CD4-positive, alpha-beta T cell (primary cell): Measurements from ENCODE around the gene IBA57. TPM values are rescaled to one million over a fixed set of nuclear protein-coding genes. Genes with fewer than 3 reads are reported as not detected.
"Not testable (repeated sequence)": the region's sequence is repeated elsewhere in the genome, so short reads cannot be mapped to it uniquely, and the experiment has no call there.

Experiments
- ATAC-seq: fragments of 200-7000 bp; cut with Tn5 transposase; one replicate; pipeline ENCODE4 v1.10.0; 2022; ENCODE audit warnings: mild to moderate bottlenecking; ENCODE audit not compliant: poor library complexity
- CTCF ChIA-PET: fragments of 350-600 bp; sonication (Branson Sonifier 250); formaldehyde crosslinking; loops from one replicate; lab custom pipeline; 2021; ENCODE audit warnings: antibody characterized with exemption, inconsistent platforms; lab: Charles Lee
- POLR2A ChIA-PET: fragments of 350-600 bp; sonication (Branson Sonifier 250); formaldehyde crosslinking; loops from one replicate; lab custom pipeline; 2021; ENCODE audit warnings: antibody characterized with exemption, inconsistent platforms; lab: Charles Lee
- DNase-seq, 14 experiments: peaks; one replicate each; pipeline ENCODE4 v3.0.0-alpha.2; 2013 to 2020; ENCODE audit warnings: mixed read lengths in 2 of 14
- H3K27ac ChIP-seq, 2 donors: one replicate each; pipeline versions ENCODE4 v1.5.1 to v1.7.0; 2013; ENCODE audit warnings: low read length in 2 of 2, low read depth in 1 of 2, mild to moderate bottlenecking in 1 of 2
- H3K27me3 ChIP-seq, 2 experiments: 1 replicate in 1 of 2; 2 replicates in 1 of 2; pipeline versions ENCODE4 v1.6.1 to v1.7.0; 2013; ENCODE audit warnings: low read length in 2 of 2, control low read depth in 1 of 2, mild to moderate bottlenecking in 1 of 2, moderate library complexity in 1 of 2; ENCODE audit not compliant: insufficient read depth in 2 of 2, control insufficient read depth in 1 of 2
- H3K36me3 ChIP-seq: one replicate; pipeline ENCODE4 v1.6.1; 2013; ENCODE audit warnings: low read length, control low read depth; ENCODE audit not compliant: insufficient read depth
- H3K4me1 ChIP-seq: one replicate; pipeline ENCODE4 v1.6.1; 2013; ENCODE audit warnings: low read length, control low read depth; ENCODE audit not compliant: insufficient read depth
- H3K4me3 ChIP-seq: one replicate; pipeline ENCODE4 v1.5.1; 2013; ENCODE audit warnings: mild to moderate bottlenecking, low read length, moderate library complexity
- H3K9me3 ChIP-seq, 2 experiments: 1 replicate in 1 of 2; 2 replicates in 1 of 2; pipeline versions ENCODE4 v1.6.1 to v1.7.0; 2013; ENCODE audit warnings: low read length in 2 of 2, mild to moderate bottlenecking in 2 of 2, control low read depth in 1 of 2, moderate library complexity in 1 of 2; ENCODE audit not compliant: control insufficient read depth in 1 of 2, insufficient read depth in 1 of 2
- H3K27ac Mint-ChIP-seq: one replicate; pipeline ENCODE4 v1.8.0; 2020; ENCODE audit warnings: mixed read lengths
- H3K27me3 Mint-ChIP-seq: one replicate; pipeline ENCODE4 v1.8.0; 2021; ENCODE audit warnings: mixed read lengths
- H3K36me3 Mint-ChIP-seq: one replicate; pipeline ENCODE4 v1.8.0; 2021; ENCODE audit warnings: low read depth, mixed read lengths
- H3K4me1 Mint-ChIP-seq: one replicate; pipeline ENCODE4 v1.8.0; 2021; ENCODE audit warnings: low read depth, mixed read lengths
- H3K4me3 Mint-ChIP-seq: one replicate; pipeline ENCODE4 v1.8.0; 2020; ENCODE audit warnings: mild to moderate bottlenecking, mixed read lengths
- H3K9me3 Mint-ChIP-seq: one replicate; pipeline ENCODE4 v1.8.0; 2020; ENCODE audit warnings: mixed read lengths
- CTCF ChIP-seq: fragments of 200-600 bp; IDR thresholded peaks from one replicate; pipeline ENCODE4 v1.8.0; 2022; ENCODE audit warnings: antibody characterized with exemption, mild to moderate bottlenecking
- intact Hi-C, 2 experiments: fragments of 100-400 bp; cut with DNase I in 1 of 2; cut with micrococcal nuclease in 1 of 2; formaldehyde crosslinking; loops; one replicate each; pipeline versions ENCODE4 v1.15.1 to v1.9.0; 2023 to 2025; cut with DNase I, micrococcal nuclease
- total RNA-seq, 174 experiments: library from RNA in 2 of 174; stranded (reverse) in 2 of 174; gene quantifications; one replicate each; pipeline ENCODE4 v1.2.3 and lab custom pipeline; 2021 to 2026

IBA57 gene
- total RNA-seq, 2 experiments from 2014 or later: 19.7 to 19.9 TPM

DNA sequence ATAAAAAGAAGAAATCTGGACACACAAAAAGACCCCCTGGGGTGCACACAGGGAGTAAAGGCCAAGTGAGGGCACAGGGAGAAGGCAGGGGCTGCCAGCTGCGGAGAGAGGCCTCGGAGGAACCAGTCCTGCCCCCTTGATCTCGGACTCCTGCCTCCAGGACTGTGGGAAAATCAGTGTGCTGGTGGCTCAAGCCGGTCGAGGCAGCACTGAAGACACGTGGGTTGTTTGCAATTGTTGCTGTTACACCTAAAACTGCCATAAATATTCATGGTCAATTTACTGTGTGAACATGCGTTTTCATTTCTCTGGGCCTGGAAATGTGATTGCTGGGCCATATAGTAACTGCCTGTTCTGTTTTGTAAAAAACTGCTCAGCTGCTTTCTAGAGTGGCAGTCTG, 18.5 kb downstream of the IBA57 start:
- peaks cover 24% of the 10 kb centered on the region for H3K4me1 Mint-ChIP-seq
- ATAC-seq: no peak
- no peaks in the 10 kb centered on the region for H3K9me3 ChIP-seq
- DNase-seq: no peak
- TF ChIP-seq CTCF: no peak
- peaks cover 6% of the 10 kb centered on the region for H3K36me3 Mint-ChIP-seq
- peaks cover 24% of the 10 kb centered on the region for H3K4me1 ChIP-seq
- ChIA-PET CTCF (no interaction called here), POLR2A (no interaction called here)
- no peak overlapping the region for H3K4me3 ChIP-seq
- no peak overlapping the region for H3K27ac Mint-ChIP-seq
- no peak overlapping the region for H3K27ac ChIP-seq
- H3K9me3 Mint-ChIP-seq: no peaks in the 10 kb centered on the region
- no peaks in the 10 kb centered on the region for H3K27me3 ChIP-seq
- no peaks in the 10 kb centered on the region for H3K36me3 ChIP-seq
- intact Hi-C loops: no loop called here
- no peak overlapping the region for H3K4me3 Mint-ChIP-seq
- no peaks in the 10 kb centered on the region for H3K27me3 Mint-ChIP-seq

DNA sequence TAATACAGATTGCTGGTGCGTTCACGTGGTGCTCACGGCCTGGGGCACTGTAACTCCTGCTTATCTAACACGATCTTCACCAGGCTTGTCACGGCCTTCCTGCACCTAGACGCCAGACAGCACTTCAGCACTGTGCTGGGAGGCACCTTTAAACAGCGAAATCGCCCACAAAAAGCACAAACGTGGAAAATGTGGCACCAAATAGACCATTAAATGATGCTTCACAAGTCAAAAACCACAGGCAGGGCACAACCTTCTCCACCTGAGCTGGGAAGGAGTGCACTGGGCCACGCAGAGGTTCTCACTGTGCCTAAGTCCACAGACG, 20.0 kb downstream of the IBA57 start:
- Mint-ChIP-seq H3K4me3 (peak overlapping the region; percentile 48), H3K4me1 (peaks cover 24% of the 10 kb centered on the region)

GRCh38 chr1:228188249-228188648, 22.6 kb downstream of the IBA57 start:
- H3K36me3 Mint-ChIP-seq, intact Hi-C loops, H3K27me3 ChIP-seq, H3K9me3 ChIP-seq, H3K36me3 ChIP-seq, DNase-seq, POLR2A ChIA-PET, CTCF ChIA-PET, ATAC-seq, H3K4me3 Mint-ChIP-seq, H3K4me3 ChIP-seq, H3K27me3 Mint-ChIP-seq, H3K9me3 Mint-ChIP-seq, H3K27ac ChIP-seq: not testable (repeated sequence)
- peaks cover 33% of the 10 kb centered on the region for H3K4me1 ChIP-seq
- Mint-ChIP-seq H3K4me1 (peaks cover 24% of the 10 kb centered on the region), H3K27ac (peak overlapping the region; percentile 21)

More for the DNA sequence above, 20.0 kb downstream of the IBA57 start:
- H3K27ac ChIP-seq: peak overlapping the region in 1 of 2 donors; percentile 59
- H3K36me3 Mint-ChIP-seq: peaks cover 6% of the 10 kb centered on the region
- POLR2A ChIA-PET: interaction anchor here (0.6 kb wide), 1 partner anchor 221 kb away, joined by 4 read pairs; the partner anchor contains the start of gene TRIM11
- H3K4me1 ChIP-seq: peaks cover 33% of the 10 kb centered on the region
- no peaks in the 10 kb centered on the region for H3K9me3 Mint-ChIP-seq
- no peaks in the 10 kb centered on the region for H3K27me3 ChIP-seq
- ATAC-seq (peak; percentile 89), DNase-seq (peak in 10 of 14 experiments; percentile 25 to 90 (median 48))
- no peak overlapping the region for H3K4me3 ChIP-seq
- peak overlapping the region; percentile 88 for H3K27ac Mint-ChIP-seq
- CTCF ChIA-PET: interaction anchor here (1.0 to 1.1 kb wide), 2 partner anchors 19 to 20 kb away, joined by 3 read pairs; partner anchors contain the start of gene IBA57
- no peaks in the 10 kb centered on the region for H3K36me3 ChIP-seq
- H3K27me3 Mint-ChIP-seq: no peaks in the 10 kb centered on the region
- intact Hi-C loops: no loop called here
- TF ChIP-seq CTCF: no peak
- H3K9me3 ChIP-seq: no peaks in the 10 kb centered on the region

DNA sequence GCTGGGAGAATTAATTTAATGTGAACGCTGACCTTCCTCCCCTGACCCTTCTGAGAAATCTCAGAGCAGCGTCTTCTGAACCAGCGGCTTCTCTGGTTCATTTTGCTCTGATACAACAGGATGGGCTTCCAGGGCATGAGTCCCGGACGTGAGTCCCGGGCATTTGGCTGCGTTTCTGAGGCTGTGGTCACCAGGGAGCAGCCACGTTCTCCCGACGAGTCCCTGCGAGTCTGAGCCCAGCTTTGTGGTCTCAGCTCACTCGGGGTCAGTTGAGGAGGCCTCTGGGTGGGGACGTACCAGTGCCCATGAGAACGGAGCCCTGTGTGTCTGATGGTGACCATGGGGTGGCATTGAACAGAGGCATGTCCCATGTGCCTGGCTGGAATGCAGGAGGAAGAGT, 24.6 kb downstream of the IBA57 start:
- peaks cover 6% of the 10 kb centered on the region for H3K36me3 Mint-ChIP-seq
- H3K27ac ChIP-seq: no peak overlapping the region
- no peaks in the 10 kb centered on the region for H3K27me3 Mint-ChIP-seq
- H3K9me3 ChIP-seq: no peaks in the 10 kb centered on the region
- no peak overlapping the region for H3K27ac Mint-ChIP-seq
- ATAC-seq: no peak
- H3K36me3 ChIP-seq: no peaks in the 10 kb centered on the region
- ChIA-PET CTCF (no interaction called here), POLR2A (no interaction called here)
- DNase-seq: no peak
- intact Hi-C loops: no loop called here
- no peak for TF ChIP-seq CTCF
- peaks cover 30% of the 10 kb centered on the region for H3K4me1 ChIP-seq
- H3K4me3 ChIP-seq: no peak overlapping the region
- H3K4me3 Mint-ChIP-seq: no peak overlapping the region
- H3K9me3 Mint-ChIP-seq: no peaks in the 10 kb centered on the region
- H3K27me3 ChIP-seq: no peaks in the 10 kb centered on the region
- peaks cover 24% of the 10 kb centered on the region for H3K4me1 Mint-ChIP-seq
